Coronary artery (tissue), 2 donors: ENCODE results near the gene STX12.

ENCODE experiments used
- DNase-seq: peaks from one replicate; pipeline ENCODE4 v3.0.0-alpha.2; 2017; ENCODE audit warnings: low spot score
- H3K27ac ChIP-seq, 2 donors: fragments of 200-600 bp; sonication (generic); one replicate each; pipeline ENCODE4 v1.5.1; 2016 to 2019
- H3K4me3 ChIP-seq: fragments of 200-600 bp; sonication (generic); 2 replicates; pipeline ENCODE4 v1.5.1; 2016; ENCODE audit warnings: mild to moderate bottlenecking, moderate library complexity
- TF ChIP-seq, protein P1 (sequence below): fragments of 200-600 bp; sonication (generic); IDR thresholded peaks from one replicate; pipeline ENCODE4 v1.5.1; 2019; ENCODE audit warnings: antibody characterized with exemption

The STX12 gene

DNA sequence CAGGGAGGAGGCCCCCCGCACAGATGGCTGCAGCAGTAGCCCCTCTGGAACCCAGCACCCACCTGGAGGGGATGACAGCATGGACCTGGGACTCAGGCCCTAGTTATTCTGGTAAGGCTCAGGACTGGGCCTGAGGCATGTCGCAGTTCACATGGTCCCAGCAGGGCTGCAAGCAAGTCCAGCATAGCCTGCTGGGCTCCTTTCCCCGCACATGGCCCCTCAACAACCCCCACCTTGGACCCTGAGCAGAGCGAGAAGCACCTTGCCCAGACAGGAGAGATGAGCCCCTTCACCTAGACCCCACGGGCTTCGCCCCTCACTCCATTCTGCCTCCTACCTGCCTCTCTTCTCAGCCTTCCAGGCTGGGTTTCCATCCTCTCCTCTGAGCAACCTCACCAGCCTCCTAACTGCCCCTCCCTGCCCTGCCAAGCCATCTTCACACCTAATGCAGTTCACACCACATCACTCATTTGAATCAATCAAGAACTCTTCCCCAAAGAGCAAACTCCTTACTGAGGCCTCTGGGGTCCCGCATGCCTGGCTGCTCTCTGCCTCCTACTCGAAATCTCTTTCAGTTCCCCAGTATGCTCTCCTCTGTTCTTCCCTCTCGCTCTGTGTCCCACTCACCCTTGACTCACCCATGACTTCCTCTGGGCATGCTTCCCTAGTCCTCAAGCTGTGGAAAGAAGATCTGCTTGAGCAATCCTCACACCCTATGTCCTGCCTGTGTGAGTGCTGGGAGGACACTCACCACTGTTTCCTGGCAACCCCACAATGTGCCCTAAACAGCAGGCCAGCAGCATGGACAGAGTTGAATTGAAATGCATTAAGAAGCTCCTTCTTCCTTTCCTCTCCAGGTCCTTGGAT, 89.9 kb downstream of the STX12 start:
- Histone ChIP-seq H3K4me3 (peak overlapping the region; percentile 28), H3K27ac (peak overlapping the region; percentile 30 to 79)
- TF ChIP-seq, protein P1, sequence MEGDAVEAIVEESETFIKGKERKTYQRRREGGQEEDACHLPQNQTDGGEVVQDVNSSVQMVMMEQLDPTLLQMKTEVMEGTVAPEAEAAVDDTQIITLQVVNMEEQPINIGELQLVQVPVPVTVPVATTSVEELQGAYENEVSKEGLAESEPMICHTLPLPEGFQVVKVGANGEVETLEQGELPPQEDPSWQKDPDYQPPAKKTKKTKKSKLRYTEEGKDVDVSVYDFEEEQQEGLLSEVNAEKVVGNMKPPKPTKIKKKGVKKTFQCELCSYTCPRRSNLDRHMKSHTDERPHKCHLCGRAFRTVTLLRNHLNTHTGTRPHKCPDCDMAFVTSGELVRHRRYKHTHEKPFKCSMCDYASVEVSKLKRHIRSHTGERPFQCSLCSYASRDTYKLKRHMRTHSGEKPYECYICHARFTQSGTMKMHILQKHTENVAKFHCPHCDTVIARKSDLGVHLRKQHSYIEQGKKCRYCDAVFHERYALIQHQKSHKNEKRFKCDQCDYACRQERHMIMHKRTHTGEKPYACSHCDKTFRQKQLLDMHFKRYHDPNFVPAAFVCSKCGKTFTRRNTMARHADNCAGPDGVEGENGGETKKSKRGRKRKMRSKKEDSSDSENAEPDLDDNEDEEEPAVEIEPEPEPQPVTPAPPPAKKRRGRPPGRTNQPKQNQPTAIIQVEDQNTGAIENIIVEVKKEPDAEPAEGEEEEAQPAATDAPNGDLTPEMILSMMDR, result no peak
- DNase-seq, result no peak

DNA sequence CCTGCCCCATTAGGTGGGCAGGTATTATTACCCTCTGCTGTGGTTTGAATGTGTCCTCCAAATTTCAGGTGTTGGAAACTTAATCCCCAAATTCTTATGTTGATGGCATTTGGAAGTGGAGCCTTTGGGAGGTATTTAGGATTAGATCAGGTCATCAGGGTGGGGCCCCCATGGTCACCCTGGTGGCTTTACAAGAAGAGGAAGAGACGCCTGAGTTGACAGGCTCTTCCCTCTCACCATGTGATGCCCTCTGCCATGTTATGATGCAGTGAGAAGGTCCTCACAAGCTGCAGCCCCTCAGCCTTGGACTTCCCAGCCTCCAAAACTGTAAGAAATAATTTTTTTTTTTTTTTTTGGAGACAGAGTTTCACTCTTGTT, 90.5 kb downstream of the STX12 start:
- no peak for DNase-seq
- H3K4me3 ChIP-seq, result no peak overlapping the region
- peak overlapping the region in 1 of 2 donors; percentile 79 for H3K27ac ChIP-seq

DNA sequence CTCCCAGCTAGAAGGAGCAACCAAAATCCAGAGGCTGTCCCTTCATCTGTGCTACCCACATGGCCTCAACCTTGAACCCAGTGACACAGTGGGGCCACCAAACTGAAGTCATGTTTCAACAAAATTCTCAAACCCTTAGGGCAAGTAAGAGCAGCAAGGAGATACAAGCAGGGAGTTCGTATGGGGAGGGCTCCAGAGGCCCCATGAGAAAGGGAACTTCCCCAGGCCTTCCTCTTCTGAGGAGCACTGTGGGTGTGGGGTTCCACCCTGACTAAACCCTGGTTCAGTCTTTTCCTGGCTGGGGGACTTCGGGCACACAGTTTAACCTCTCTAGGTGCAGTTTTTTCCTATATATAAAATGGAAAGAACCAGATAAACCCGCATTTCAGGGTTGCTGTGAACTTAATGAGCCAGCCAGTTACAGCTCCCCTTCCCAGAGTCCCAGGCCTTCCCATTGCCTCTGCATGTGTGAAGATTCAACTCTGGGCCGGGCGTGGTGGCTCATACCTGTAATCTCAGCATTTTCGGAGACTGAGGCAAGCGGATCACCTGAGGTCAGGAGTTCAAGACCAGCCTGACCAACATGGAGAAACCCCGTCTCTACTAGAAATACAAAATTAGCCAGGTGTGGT, 91.4 kb downstream of the STX12 start:
- TF ChIP-seq, protein P1, result no peak
- peak overlapping the region in 1 of 2 donors; percentile 73 for H3K27ac ChIP-seq
- DNase-seq, result no peak
- no peak overlapping the region for H3K4me3 ChIP-seq

More for the DNA sequence above, 90.5 kb downstream of the STX12 start:
- TF ChIP-seq, protein P1, result no peak

DNA sequence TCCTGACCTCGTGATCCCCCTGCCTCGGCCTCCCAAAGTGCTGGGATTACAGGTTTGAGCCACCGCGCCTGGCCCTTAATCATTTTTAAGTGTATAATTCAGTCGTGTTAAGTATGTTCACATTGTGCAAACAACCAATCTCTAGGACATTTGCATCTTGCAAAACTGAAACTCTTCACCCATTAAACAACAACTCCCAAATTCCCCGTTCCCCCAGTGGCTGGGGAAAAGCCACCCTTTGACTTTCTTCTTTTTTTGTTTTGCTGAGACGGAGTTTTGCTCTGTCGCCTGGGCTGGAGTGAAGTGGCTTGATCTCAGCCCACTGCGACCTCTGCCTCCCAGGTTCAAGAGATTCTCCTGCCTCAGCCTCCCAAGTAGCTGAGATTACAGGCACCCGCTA, 92.8 kb downstream of the STX12 start:
- DNase-seq, result no peak
- Histone ChIP-seq H3K4me3 (no peak overlapping the region), H3K27ac (no peak overlapping the region)
- TF ChIP-seq, protein P1, result no peak

DNA sequence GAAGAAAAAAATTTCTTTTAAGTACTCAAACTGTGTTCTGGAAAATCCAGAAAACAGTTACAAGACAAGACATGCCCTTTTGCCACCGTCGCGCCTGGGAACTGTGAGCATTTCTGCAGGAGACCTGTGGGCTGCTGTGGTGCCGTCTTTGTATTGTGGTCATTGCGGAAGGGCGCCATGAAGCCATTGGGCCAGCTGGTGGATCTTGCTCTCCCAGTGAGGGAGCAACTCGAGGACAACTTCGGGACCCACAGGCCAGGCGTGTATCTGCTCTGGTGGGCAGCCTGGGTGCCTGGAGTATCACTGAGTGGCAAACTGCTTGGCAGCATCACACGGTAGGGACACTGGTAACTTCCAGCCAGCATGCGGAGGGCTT, 95.5 kb downstream of the STX12 start:
- peak overlapping the region in 1 of 2 donors; percentile 56 for H3K27ac ChIP-seq
- no peak for DNase-seq
- no peak overlapping the region for H3K4me3 ChIP-seq
- TF ChIP-seq, protein P1, result no peak

DNA sequence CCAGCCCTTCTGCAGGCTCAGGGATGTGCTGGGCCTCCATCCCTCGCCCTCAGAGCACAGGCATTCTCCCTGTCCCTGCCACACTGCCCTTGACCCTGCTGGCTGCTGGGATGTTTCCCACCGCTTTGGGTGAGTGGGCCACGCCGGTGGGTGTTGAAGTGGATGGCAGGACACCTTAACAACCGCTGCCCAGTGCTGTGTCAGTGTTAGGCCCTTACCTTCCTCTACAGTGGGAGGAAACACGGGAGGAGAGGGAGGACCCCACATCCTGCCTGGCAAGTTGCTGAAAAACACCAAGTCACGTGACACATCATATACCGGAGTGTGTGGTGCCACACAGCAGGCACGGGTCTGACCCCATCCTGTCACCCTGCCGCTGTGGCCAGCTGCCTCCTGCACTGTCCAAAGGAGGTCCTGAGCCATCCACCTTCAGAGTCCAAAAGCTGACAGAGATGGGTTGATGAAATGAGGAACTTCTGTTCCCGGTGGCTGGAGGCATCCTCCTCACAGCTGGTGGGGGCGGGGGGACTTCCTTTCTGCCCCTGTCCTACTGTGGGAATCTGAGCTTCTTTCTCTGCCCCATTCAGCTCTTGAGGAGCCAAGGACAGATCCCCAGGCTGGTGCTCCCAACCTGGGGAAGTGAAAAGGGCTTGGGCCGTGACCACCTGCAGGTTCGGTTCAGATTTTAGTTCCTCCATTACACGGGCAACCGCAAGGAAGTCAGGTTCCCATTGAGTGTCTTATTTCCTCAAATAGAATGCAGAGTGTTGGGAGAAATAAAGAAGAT, 96.1 kb downstream of the STX12 start:
- peak overlapping the region in 1 of 2 donors; percentile 56 for H3K27ac ChIP-seq

More for the DNA sequence above, 96.1 kb downstream of the STX12 start:
- TF ChIP-seq, protein P1, result no peak
- H3K4me3 ChIP-seq, result no peak overlapping the region
- no peak for DNase-seq
